Stimulated activated CD8-positive, alpha-beta memory T cell treated with anti-CD3 and anti-CD28 coated beads, Interleukin-12 subunit alpha, Interleukin-12 subunit beta, amount 100 ng/mL, for 24 hours (primary cell): ENCODE measurements around the gene SERTAD2.

Experiments
- DNase-seq: peaks from one replicate; pipeline ENCODE4 v3.0.0-alpha.2; 2020; ENCODE audit errors: extremely low read depth

Gene SERTAD2

DNA sequence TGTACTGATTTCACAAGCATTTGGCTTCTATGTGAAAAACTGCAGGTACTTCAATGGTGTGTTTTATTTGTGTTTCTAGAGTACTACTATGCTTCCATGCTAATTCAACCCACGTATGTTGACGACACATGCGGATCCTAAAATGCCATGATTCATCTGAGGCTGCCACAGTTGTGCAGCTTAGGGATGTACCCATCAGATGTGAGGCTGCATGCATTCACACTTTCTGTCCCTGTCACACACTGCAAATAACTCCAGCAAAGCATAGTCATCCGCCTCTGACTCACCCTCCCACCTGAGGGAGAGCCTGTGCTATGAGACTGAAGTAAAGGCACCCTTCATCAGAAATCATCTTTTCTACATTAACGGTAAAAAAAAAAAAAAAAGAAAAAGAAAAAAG, 22.1 kb upstream of the SERTAD2 start:
- DNase-seq, result no peak

DNA sequence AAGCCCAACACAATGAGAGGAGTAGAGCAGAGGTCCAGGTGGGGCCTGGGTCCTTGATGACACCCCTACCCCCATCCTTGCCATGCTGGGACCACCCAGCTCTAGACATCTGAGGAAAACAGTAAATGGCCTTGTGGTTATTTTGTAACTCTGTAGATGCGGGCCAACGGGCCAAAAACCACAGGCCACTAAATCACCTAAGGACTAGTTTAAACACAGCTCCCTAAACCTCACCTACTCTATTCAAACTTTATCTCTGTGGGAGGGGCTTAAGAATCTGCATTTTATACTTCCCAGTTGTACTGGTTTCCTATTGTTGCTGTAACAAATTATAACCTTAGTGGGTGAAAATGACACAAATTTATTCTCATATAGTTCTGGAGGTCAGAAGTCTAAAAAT, 19.0 kb upstream of the SERTAD2 start:
- no peak for DNase-seq

GRCh38 chr2:64670047-64670446, 16.3 kb upstream of the SERTAD2 start:
- no peak for DNase-seq

GRCh38 chr2:64669288-64669687, 15.6 kb upstream of the SERTAD2 start:
- DNase-seq, result no peak

GRCh38 chr2:64668542-64668941, 14.8 kb upstream of the SERTAD2 start:
- no peak for DNase-seq

DNA sequence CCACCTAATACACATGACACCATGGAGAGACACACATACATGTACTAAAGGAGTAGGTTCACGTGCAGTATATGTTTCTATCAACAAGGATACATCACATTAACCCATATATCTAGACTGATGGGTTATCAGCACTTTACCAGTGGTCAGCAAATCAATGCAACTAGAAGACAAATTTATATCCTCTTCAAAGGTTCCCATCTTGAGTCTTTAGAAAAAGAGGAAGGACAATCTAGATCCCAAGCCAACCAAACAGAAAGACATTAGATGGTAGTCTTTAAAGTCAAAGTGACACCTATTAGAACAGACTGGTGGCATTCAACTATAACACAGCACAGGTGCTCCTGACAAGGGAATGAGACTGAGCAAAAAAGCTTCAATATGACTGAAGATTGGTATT, 13.8 kb upstream of the SERTAD2 start:
- no peak for DNase-seq

GRCh38 chr2:64666810-64667438, 13.2 kb upstream of the SERTAD2 start:
- DNase-seq, result no peak

DNA sequence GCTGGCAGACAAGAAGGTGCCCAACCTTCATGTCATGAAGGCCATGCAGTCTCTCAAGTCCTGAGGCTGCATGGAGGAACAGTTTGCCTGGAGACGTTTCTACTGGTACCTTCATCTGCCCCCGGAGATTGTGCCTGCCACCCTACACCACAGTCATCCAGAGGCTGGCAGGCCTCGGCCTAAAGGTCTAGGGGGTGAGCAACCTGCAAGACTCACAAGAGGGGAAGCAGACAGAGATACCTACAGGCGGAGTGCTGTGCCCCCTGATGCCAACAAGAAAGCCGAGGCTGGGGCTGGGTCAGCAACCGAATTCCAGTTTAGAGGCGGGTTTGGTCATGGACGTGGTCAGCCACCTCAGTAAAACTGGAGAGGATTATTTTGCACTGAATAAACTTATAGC, 12.0 kb upstream of the SERTAD2 start:
- DNase-seq, result no peak

DNA sequence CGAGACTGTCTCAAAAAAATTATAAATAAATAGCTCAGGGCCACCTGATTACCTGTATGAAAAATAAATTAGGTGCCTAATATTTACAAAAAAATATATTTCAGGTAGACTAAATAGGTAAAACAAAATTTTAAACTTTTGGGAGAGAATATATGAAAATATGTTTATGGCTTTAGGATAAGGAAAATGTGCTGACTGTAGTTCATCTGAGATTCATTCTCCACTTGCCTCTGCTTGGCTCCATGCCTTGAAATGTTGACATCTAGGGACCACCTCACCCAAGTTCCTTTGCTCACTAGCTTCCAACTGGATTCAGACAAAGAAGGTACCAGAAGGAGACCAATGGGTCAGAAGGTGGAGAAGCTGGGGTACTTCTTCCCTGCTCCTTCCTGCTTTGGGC, 9.7 kb upstream of the SERTAD2 start:
- DNase-seq, result no peak

GRCh38 chr2:64661741-64662169, 8.0 kb upstream of the SERTAD2 start:
- no peak for DNase-seq

DNA sequence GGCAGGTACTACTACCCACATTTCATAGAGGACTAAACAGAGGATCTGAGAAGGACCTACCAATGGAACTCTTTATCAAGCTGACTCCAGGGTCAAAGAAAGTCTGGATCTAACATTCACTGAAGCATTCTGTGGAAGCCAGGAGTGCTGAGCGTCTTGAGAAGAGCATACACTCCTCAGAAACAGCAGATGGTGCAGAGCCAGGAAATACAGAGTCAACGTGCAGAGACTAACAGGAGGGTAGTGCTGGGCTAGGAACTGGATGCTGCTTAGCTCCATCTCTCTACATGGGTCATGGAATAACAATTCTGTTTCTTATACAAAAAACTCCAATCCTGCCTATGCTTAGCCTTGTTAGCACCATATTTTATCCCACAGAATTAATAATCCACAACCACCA, 5.5 kb upstream of the SERTAD2 start:
- no peak for DNase-seq

GRCh38 chr2:64658269-64658668, 4.6 kb upstream of the SERTAD2 start:
- no peak for DNase-seq

GRCh38 chr2:64657411-64657810, 3.7 kb upstream of the SERTAD2 start:
- no peak for DNase-seq

DNA sequence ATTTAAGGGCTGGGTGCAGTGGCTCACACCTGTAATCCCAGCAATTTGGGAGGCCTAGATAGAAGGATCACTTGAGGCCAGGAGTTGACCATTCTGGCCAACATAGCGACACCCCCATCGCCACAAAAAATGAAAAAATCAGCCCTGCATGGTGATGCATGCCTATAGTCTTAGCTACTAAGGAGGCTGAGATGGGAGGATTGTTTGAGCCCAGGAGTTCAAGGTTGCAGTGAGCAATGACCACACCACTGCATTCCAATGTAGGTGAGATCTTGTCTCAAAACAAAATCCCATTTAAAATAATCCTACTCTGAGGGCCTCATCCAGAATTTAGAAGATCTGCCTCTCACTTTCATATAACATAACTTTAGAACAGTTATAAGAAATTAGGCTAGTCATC, 2.7 kb upstream of the SERTAD2 start:
- no peak for DNase-seq

DNA sequence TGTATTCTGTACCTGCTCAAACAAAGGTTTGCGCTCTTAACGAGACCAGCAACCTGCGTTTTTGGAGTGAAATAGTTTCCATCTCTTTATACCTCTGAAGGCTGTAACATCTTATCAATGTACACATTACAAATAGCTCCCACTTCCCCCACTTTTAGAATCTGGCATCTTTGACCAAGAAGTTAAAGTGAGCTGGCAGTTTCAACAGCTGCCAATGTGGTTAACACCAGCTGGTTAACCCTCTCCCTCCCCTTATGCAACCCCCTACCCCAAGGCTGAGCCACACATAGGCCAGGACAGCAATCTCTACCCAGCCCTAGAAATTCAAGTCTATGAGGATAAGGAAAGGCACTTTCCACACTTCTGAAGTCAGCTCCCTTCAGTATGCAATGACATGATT, 2.2 kb upstream of the SERTAD2 start:
- no peak for DNase-seq

DNA sequence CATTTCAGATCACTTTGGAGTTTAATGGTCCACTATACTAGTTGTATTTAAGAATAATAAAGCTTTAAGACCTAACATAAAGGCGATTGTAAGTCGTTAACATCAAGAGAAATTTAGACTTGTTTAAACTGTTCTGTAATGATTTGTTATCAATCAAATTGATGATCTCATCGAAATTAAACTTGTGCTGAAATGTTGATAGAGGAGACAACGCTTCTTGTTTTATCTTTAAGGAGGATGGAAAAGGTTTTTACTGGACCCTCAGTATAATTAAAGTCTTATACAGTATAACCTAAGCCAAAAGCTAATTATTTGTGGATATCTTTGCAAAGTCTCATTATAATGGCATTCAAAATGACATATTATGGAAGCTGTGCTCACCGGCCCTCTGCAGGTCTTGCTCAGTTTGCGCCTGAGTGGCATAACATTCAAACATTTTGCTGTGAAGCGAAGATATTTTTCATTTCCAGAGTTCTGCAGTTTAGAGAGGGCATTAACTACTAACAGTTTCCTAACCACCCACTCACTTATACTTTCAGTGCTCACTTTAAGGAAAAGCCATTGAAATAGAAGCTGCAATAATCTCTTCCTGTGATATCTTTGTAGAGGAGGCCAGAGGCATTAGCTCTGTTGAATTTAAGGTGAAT, 1.4 kb upstream of the SERTAD2 start:
- DNase-seq, result no peak

GRCh38 chr2:64654063-64654811, 524 bp upstream of the SERTAD2 start:
- no peak for DNase-seq

- DNase-seq, result no peak
These were observed 1.2 kb downstream of the SERTAD2 start for GRCh38 chr2:64652231-64653108.

DNA sequence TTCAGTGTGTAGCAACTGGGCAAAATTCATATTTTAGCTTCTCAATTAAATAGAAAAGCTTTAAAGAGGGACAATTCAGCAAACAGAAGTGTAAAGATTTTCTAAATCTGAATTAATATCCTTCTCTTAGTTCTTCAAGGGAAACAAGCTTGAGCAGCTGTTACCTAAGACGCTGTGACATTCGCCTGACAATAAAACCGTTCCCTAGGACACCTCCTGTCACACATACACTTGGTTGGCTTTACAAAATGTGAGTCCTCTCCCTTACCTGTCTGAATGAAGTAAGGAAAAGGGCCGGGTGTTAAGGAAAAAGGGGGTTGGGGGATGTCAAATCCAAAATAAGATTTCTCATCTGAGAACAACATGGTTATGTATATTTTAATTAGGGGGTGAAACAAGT, 2.1 kb downstream of the SERTAD2 start:
- DNase-seq, result no peak

DNA sequence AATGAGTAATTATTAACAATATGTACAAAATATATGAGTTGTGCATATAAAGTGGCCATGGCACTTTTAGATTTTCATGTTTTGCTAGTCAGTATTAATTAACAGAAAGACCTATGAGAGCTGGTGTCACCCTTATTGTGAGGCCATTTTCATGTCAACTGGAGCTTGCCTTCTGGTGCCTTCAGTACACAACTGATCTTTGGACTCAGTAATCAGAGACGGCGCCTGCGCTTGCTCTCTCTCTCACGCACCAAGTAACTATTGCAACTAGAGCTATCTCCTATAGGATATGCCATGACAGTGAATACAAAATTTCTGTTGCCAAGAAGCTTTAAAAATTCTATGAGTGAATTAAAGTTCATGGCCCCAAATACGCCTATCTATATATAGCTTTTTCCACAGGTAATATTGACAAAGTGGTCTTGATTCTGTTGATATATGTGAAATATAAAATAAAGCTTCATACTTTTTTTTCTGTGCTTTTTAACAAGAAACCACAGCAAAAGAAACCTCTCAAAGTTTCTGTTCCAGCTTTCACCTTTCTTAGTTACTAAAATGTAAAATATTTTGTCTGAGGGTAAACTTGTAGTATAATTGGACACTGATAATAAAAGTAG, 2.9 kb downstream of the SERTAD2 start:
- DNase-seq, result no peak

DNA sequence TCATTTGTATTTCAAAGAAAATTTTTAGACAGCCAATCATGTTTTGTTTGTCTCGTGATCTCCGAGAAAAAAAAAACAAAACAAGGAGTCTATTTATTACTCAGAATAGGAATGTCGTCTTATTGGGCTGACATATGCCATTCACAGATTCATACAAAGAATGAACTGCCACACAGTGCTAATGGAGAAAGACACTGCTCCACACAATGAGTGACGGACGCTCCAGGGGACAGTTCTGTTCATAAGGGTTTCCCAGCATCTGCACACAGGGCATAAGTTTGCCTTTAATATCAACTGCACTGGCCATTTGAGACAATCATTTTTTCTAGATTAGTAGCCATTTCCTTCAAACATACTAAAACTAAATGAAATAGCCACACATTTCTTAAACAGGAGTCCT, 3.4 kb downstream of the SERTAD2 start:
- DNase-seq, result no peak

- no peak for DNase-seq
These were observed 4.1 kb downstream of the SERTAD2 start for GRCh38 chr2:64649626-64650025.
